ENCODE measurements around the gene SLC4A4.

SLC4A4 gene

GRCh38 chr4:71537551-71538065 is 198.8 kb downstream of the SLC4A4 start:
- no peak for DNase-seq (ENCODE audit: low read depth in 2 of 2)

- DNase-seq (ENCODE audit: low read depth in 2 of 2), result no peak
These were observed 199.7 kb downstream of the SLC4A4 start for GRCh38 chr4:71538528-71538927.

- no peak for DNase-seq (ENCODE audit: low read depth in 2 of 2)
These were observed 202.0 kb downstream of the SLC4A4 start for GRCh38 chr4:71540749-71541269.

DNA sequence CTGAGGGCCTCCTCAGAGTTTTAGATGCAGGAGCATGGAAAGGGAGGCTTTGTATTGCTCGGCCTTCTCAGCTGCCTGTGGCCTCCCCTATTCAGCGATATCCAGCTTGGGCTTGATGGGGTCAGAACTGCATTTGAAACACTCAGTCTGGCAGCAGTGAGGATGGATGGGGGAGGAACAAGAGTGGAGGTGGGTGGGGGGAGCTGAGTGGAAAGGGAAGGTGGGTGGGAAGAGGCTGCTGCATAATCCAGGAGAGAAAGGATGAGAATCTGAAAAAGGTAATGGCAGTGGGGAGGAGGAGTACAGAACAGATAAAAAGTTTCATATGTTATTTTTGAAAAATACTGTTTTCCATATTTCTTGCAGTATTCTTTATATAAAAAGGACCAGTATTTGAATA is 202.7 kb downstream of the SLC4A4 start:
- DNase-seq (ENCODE audit: low read depth in 2 of 2), result no peak

GRCh38 chr4:71545168-71545567 is 206.3 kb downstream of the SLC4A4 start:
- DNase-seq (ENCODE audit: low read depth in 2 of 2), result peak; percentile 51 to 59

DNA sequence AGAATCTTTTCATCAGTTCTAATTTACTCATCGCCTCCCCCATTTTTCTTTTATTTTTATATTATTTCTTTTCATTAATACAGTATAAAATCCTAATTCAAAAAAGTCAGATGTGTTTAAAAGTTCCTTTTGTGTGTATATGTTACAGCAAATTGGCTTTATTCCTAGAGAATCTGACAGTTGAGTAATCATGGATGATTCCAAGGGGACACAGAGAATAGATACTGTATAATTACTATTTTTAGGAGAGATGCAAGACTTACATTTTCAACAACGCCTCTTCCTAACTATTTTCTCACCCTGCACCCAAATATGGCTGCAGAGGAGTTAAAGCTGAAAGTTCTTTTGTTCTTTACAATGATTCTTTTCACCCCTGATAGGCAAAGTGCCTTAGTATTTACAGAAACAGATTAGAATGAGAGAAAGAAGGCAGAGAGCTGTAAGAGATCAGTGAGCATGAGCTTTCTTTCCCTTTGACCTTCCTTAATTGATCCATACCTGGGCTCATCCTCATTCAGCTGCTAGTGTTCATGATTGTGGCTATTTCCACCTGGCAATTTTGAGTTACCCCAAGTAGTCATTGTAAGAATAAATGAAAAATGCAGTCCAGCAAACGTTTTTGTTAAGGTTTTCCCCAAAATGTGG is 210.8 kb downstream of the SLC4A4 start:
- no peak for DNase-seq (ENCODE audit: low read depth in 2 of 2)

DNA sequence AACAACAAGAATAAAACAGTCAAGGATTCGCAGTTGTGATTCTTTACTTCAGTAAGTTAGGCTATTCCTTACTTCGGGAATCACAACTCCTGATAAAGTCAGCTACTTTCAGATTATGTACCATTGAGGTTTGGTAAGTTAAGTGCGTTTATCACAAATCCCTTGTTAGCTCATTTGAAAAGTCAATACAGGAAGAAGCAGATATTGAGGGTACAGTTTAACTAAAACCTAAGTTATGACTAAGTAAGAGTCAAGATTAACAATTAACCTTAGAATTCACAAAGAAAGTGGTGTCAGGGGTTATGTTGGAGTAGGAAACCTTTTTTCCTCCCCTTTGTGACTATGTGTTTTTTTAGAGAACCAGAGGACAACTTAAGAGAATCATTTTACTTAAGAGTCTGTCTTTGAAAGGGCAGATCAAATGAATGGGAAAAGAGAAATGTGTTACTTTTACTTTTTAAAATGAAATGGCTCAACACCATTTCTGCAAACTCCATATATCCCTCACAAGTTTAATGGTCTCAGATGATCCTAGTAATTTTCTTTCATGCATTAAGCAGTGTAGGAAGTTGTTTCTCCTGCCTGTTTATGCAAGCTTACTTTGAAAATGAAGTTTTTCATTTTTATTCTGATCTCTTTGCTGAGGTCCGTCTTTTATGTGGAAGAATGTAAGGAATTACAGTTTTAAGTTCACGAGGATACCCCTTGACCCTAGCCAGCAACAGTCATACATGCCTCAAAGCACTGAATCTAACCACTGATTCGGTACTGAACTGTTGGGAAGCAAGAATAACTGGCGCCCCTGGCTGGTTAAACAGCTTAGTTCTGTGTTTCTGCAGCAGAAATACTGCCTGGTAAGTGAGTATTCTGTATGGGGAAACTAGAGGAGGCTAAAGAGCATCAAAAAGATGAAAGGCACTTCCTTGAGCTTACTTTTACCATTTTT is 211.7 kb downstream of the SLC4A4 start:
- DNase-seq (ENCODE audit: low read depth in 2 of 2), result no peak

DNA sequence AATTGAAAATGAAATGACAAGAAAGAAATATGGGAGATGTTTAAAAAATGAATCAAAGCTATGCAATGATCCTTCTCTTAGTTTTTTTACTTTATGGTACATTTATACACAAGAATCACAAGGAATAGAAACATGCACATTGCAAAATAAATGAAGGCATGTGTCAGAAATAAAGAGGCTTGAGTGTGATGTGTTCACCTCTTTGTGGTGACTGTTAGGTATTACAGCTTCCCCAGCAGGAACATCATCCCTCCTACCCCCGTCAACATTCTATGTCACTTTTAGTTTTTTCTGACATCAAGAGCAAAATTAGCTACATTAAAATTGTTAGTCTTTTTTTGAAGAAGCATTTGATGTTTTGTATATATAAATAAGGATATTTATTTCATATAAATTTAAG is 214.8 kb downstream of the SLC4A4 start:
- DNase-seq (ENCODE audit: low read depth in 2 of 2), result peak in 1 of 2 experiments; percentile 23

DNA sequence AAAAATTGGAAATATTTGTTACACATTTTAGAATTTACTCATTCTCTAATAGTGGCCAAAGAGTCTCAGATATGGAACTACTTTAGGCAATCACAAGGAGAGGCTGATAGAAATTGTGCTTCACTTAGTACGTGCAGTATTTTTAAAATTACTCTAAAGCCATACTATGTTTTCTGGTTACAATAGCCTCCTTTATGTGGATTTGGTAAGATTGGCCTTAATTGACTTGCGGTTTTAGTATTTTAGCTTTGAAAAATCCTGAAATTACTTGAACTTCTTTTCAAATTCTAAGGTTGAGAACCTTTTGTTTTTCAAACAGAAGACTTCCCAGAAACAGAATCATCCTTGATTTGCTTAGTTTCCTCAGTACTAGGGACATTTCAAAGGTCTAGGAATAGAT is 215.2 kb downstream of the SLC4A4 start:
- no peak for DNase-seq (ENCODE audit: low read depth in 2 of 2)

DNA sequence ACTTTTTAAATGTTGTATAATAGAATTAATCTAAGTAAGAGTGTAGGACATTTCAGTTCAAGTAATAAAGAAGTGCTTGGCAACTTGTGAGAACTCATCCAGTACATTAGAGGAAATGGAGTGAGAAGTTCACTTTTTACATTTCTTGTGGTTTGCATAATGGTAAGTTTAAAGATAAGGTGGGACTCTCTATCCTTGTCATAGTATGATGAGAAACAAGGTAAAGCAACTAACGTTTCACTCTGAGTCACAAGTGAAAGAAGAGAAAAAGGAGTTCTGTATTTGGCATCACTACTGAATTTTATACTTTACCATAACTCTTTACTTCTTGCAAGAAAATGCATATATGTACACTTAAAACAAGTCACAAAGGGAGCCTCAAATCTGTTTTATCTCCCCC is 219.4 kb downstream of the SLC4A4 start:
- no peak for DNase-seq (ENCODE audit: low read depth in 2 of 2)

- peak in 1 of 2 experiments; percentile 5 for DNase-seq (ENCODE audit: low read depth in 2 of 2)
These were observed 221.2 kb downstream of the SLC4A4 start for GRCh38 chr4:71559957-71560571.

DNA sequence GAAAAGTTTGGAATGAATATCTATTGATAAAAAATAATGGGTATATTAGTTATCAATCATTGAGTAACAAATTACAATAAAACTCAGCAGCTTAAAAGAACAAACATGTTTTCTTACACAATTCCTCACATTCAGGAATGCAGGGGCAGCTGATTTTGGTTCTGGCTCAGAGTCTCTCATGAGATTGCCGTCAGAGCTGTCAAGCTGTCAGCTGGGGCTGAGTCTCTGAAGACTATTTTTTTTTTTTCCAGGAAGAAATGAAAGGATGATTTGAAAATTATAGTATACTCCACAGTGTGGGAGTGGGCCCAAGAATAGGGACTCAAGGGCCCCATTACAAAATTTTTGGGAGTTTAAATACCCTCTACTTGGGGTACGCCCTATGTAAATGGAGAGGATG is 226.0 kb downstream of the SLC4A4 start:
- no peak for DNase-seq (ENCODE audit: low read depth in 2 of 2)

DNA sequence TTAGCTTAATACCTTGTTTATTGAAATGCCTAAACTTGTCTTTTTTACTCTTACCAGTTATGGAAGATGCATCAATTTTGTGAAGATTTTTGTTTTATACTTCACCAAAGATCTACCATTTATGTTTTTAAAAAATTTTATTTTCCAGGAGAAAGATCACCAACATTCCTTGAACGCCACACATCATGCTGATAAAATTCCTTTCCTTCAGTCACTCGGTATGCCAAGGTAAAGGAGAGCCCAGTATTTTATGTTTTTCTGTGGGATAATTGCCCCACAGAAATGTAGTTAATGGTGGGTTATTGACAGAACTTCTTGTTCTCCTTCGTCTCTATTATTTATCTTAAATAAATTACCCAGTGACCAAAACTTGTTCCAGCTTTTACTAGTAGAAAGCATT is 228.0 kb downstream of the SLC4A4 start:
- DNase-seq (ENCODE audit: low read depth in 2 of 2), result no peak

DNA sequence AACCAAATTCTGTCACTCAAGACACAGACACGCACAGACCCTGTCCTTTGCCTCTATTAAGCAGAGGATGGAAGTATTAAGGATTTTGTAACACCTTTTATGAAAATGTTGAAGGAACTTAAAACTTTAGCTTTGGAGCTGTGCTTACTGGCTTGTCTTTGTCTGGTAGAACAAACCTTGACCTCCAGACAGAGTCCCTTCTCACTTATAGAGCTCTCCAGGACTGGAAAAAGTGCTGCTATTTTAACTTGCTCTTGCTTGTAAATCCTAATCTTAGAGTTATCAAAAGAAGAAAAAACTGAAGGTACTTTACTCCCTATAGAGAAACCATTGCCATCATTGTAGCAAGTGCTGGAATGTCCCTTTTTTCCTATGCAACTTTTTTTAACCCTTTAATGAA is 229.3 kb downstream of the SLC4A4 start:
- DNase-seq (ENCODE audit: low read depth in 2 of 2), result no peak

DNA sequence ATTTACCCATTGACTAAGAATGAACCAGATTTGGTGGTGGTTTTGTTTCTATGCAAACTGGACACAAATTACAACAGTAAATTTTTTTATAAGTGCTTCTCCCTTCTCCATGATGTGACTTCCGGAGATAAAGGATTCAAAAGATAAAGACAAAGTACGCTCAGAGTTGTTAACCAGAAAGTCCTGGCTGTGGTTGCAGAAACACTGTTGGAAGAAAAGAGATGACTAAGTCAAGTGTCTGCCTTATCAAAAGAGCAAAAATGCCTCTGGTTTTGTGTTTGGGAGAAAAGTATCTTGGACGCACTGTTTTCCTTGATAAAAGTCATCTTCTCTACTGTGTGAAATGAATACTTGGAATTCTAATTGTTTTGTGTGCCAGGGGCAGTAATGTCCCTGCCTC is 231.7 kb downstream of the SLC4A4 start:
- DNase-seq (ENCODE audit: low read depth in 2 of 2), result no peak

- no peak for DNase-seq (ENCODE audit: low read depth in 2 of 2)
These were observed 232.5 kb downstream of the SLC4A4 start for GRCh38 chr4:71571346-71571745.

DNA sequence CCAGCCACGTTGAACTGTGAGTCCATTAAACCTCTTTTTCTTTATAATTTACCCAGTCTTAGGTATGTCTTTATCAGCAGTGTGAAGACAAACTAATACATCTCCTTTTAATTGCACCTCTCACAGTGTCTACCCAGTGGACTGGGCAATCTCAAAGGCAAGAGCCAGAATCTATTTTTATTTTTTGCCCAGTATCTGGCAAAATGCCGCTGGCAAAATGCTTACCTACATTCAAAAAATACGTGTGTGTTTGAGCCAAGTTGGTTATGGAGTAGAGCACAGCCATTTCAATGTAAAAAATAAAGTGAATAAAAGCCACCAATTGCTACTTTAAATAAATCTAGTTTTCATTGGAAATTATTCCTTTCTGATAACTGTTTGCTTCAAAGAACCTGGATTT is 245.2 kb downstream of the SLC4A4 start:
- DNase-seq (ENCODE audit: low read depth in 2 of 2), result no peak

DNA sequence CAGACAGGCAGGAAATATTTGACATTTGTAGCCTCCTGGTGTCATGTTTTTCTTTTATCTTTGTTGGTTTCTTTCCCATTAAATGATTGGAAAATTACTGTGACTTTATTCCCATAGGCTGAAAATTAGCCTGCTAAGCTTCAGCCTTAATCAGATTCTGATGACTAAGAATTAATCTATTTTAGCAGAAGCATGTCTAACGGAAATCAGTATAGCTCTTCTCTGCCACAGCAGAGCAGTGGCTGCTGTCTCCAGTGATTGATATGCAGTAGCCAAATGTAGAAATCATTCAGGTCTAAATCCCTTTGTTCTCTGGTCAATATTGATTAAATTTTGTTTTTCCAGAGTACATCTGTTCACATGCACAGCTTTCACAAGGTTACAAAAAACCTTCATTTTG is 245.8 kb downstream of the SLC4A4 start:
- DNase-seq (ENCODE audit: low read depth in 2 of 2), result no peak

DNA sequence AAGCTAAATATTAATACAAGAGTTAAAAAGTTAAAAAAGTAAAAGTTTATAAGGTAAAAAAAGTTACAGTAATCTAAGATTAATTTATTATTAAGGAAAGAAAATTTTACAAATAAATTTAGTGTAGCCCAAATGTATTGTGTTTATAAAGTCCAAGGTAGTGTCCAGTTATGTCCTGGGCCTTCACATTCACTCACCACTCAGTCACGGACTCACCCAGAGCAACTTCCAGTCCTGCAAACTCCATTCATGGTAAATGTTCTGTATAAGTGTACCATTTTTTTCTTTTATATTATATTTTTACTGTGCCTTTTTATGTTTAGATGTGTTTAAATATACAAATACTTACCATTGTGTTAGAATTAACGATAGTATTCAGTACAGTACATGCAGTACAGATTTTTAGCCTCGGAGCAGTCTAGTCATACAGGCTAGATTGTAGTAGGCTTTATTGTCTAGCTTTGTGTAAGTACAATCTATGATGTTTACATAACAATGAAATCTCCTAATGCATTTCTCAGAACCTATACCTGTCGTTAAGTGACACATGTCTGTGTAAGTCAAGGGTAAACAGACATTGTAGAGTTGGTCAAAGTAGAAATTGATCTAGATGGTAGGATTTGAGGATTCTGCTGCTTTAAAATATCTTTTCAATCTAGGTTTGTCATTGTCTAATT is 247.4 kb downstream of the SLC4A4 start:
- DNase-seq (ENCODE audit: low read depth in 2 of 2), result no peak

DNA sequence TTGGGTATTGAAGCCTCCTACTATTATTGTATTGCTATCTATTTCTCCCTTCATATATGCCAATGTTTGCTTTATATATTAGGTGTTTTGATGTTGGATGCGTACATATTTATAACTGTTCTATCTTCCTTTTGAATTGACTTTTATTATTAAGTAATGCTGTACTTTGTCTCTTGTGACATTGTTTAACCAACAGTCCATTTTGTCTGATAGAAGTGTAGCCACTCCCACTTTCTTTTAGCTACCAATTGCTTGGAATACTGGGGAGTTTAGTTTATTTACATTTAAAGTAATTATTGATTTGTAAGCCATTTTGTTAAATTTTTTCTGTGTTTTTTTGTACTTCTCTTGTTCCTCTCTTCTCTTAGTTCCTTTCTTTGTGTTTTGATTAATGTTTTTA is 249.2 kb downstream of the SLC4A4 start:
- no peak for DNase-seq (ENCODE audit: low read depth in 2 of 2)

DNA sequence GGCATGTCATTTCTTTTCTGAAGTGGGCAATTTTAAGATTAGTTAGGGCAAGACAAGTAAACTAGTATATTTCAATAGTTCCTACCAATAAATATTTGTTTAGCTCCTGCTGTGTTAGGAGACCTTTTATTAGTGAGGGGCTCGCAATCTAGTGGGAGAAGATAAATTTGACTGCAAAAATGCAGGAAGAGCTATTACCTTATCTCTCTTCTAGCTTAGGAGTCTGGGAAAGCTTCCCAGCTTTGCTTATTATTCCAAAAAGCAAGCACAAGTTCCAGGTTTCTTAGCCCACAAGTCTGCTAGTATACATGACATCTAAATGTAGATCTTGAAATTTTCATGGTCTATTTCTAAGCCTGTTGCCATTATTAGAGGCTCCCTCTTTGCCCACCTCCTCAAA is 254.0 kb downstream of the SLC4A4 start:
- no peak for DNase-seq (ENCODE audit: low read depth in 2 of 2)

DNA sequence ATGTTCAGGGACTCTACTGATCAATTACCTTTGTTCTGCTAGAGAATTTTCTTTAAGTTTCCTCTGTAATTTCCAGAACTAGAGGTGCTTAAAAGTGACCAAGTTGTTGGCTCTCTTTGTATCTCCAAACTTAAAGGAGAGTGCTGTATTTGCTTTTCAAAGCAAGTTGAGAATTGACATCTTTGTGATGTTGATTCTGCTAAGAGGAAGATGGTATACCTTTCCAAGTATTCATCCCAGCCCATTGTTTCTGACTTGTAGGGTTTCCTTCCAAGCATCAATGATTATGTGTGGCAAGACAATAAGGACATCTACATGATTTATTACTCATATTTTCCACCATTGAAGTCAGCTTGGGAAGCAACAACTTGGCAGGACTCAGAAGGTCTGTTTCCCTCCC is 254.5 kb downstream of the SLC4A4 start:
- no peak for DNase-seq (ENCODE audit: low read depth in 2 of 2)

All from fibroblast of skin of left biceps (primary cell).